Endothelial cell (in vitro differentiated cells): ENCODE results near the gene RALGAPB. TPM values are rescaled to one million over a fixed set of nuclear protein-coding genes. Genes with fewer than 3 reads are reported as not detected.

Source experiments
- DNase-seq: peaks from one replicate; pipeline ENCODE4 v3.0.0; 2021; ENCODE audit warnings: low spot score
- H3K27ac Mint-ChIP-seq: one replicate; pipeline ENCODE4 v1.8.0; 2021; ENCODE audit warnings: mixed read lengths, inconsistent platforms; ENCODE audit not compliant: unreplicated experiment
- H3K27me3 Mint-ChIP-seq: one replicate; pipeline ENCODE4 v1.8.0; 2021; ENCODE audit warnings: mild to moderate bottlenecking, moderate library complexity, mixed read lengths, inconsistent platforms; ENCODE audit not compliant: unreplicated experiment
- H3K36me3 Mint-ChIP-seq: one replicate; pipeline ENCODE4 v1.8.0; 2021; ENCODE audit warnings: mild to moderate bottlenecking, low read depth, mixed read lengths, inconsistent platforms; ENCODE audit not compliant: unreplicated experiment
- H3K4me1 Mint-ChIP-seq: one replicate; pipeline ENCODE4 v1.8.0; 2021; ENCODE audit warnings: mild to moderate bottlenecking, mixed read lengths, inconsistent platforms; ENCODE audit not compliant: unreplicated experiment
- H3K4me3 Mint-ChIP-seq: one replicate; pipeline ENCODE4 v1.8.0; 2021; ENCODE audit warnings: mild to moderate bottlenecking, mixed read lengths, inconsistent platforms; ENCODE audit not compliant: unreplicated experiment
- H3K9me3 Mint-ChIP-seq: one replicate; pipeline ENCODE4 v1.8.0; 2021; ENCODE audit warnings: mixed read lengths, inconsistent platforms; ENCODE audit not compliant: unreplicated experiment
- CTCF ChIP-seq: fragments of 200-600 bp; sonication (generic); IDR thresholded peaks from one replicate; pipeline ENCODE4 v1.5.0; 2021; ENCODE audit warnings: antibody characterized with exemption; ENCODE audit not compliant: unreplicated experiment
- total RNA-seq: library from RNA; stranded (reverse); fragmentation: NEBNext Ultra II Directional; extraction: Animal tissue kit (Norgen Biotek cat#: 25700); gene quantifications from one replicate; pipeline ENCODE4 v1.2.1, GENCODE V29; 2021; ENCODE audit not compliant: unreplicated experiment

Gene RALGAPB
- total RNA-seq, 1 donor from 2014 or later: 46.0 TPM

DNA sequence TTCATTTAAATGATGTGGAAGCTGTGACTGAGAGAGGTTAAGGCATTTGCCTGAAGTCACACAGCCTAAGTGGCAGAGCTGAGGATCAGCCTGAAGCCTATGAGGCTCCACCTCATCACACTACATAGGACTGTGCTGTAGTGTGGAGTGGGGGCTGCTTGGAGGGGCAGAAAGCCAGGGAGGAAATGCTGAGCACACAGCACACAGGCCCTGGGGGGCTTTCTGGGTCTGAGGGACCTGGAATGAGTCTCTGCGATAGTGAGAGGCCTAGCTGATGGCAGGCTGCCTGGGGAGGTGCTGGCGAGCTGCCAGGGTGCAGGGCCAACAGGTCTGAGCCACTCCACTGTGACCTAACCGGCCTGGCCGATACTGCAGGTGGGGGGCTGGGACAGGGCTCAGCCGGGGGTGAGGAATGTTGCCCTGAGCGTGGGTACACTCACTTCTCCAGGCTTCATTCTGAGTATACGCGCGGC, 126.8 kb downstream of the RALGAPB start:
- no peak for TF ChIP-seq CTCF
- H3K4me1 Mint-ChIP-seq: peaks cover 16% of the 10 kb centered on the region
- no peaks in the 10 kb centered on the region for H3K9me3 Mint-ChIP-seq
- DNase-seq: no peak
- H3K36me3 Mint-ChIP-seq: peaks cover 11% of the 10 kb centered on the region
- H3K27ac Mint-ChIP-seq: no peak overlapping the region
- H3K4me3 Mint-ChIP-seq: no peak overlapping the region
- peaks cover 8% of the 10 kb centered on the region for H3K27me3 Mint-ChIP-seq

DNA sequence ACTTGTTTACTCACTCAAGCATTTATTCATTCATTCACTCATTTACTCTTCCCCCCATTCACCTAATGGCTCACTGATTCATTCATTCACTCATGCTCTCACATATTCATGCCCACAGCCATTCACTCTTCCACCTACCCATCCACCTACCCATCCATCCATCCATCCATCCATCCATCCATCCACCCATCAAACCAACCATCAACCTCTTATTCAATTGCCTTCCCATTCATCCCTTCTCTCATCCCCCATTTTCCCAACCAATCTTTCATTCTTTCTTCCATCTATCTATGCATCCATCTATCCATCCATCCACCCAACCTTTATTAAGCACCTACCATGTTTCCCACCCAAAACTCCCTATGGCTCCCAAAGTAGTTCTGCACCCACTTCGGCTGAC, 127.4 kb downstream of the RALGAPB start:
- Mint-ChIP-seq H3K36me3 (peaks cover 11% of the 10 kb centered on the region), H3K4me3 (no peak overlapping the region), H3K27me3 (peaks cover 8% of the 10 kb centered on the region), H3K4me1 (peaks cover 20% of the 10 kb centered on the region), H3K9me3 (no peaks in the 10 kb centered on the region), H3K27ac (no peak overlapping the region)
- no peak for TF ChIP-seq CTCF
- no peak for DNase-seq

- peaks cover 8% of the 10 kb centered on the region for H3K27me3 Mint-ChIP-seq
- no peak for TF ChIP-seq CTCF
- peak; percentile 30 for DNase-seq
- H3K36me3 Mint-ChIP-seq: peaks cover 11% of the 10 kb centered on the region
- peaks cover 22% of the 10 kb centered on the region for H3K4me1 Mint-ChIP-seq
- peak within 1 kb of the TSS; percentile 80 for H3K4me3 Mint-ChIP-seq
- no peaks in the 10 kb centered on the region for H3K9me3 Mint-ChIP-seq
- H3K27ac Mint-ChIP-seq: peak within 1 kb of the TSS; percentile 26
Measured at GRCh38 chr20:38601216-38602184, 128.9 kb downstream of the RALGAPB start, which contains the start of gene ARHGAP40. Gene ARHGAP40, plus strand, starts transcription at chr20:38601809.

- DNase-seq: no peak
- TF ChIP-seq CTCF: no peak
- peaks cover 8% of the 10 kb centered on the region for H3K27me3 Mint-ChIP-seq
Measured at GRCh38 chr20:38602185-38602581, 129.5 kb downstream of the RALGAPB start.

DNA sequence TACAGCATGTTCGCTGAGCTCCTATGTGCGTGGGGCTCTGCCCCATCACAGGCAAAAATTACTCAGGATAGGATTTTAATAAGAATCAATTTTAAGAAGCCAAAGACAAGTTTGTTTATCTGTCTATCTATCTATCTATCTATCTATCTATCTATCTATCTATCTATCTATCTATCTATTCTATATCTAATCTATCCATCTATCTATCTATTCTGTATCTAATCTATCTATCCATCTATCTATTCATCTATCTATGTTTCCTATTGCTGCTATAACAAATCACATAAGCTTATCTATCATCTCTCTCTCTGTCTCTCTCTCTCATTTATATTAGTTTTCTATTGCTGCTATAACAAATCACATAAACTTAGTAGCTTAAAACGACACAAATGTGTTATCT, 130.6 kb downstream of the RALGAPB start:
- H3K9me3 Mint-ChIP-seq: no peaks in the 10 kb centered on the region
- peaks cover 11% of the 10 kb centered on the region for H3K36me3 Mint-ChIP-seq
- no peak for DNase-seq
- H3K27me3 Mint-ChIP-seq: peaks cover 11% of the 10 kb centered on the region
- no peak overlapping the region for H3K4me3 Mint-ChIP-seq
- TF ChIP-seq CTCF: no peak
- H3K27ac Mint-ChIP-seq: no peak overlapping the region
- peaks cover 28% of the 10 kb centered on the region for H3K4me1 Mint-ChIP-seq

More at GRCh38 chr20:38602185-38602581, 129.5 kb downstream of the RALGAPB start:
- peaks cover 22% of the 10 kb centered on the region for H3K4me1 Mint-ChIP-seq
- no peaks in the 10 kb centered on the region for H3K9me3 Mint-ChIP-seq
- peaks cover 11% of the 10 kb centered on the region for H3K36me3 Mint-ChIP-seq
- H3K4me3 Mint-ChIP-seq: peak overlapping the region; percentile 68
- H3K27ac Mint-ChIP-seq: peak overlapping the region; percentile 26
